Ishikawa (cell line): Measurements from ENCODE around the gene TTLL1.
A peak's percentile ranks its signal among the peaks of the same experiment; 100 is the strongest.

Source experiments
- CEBPB ChIP-seq: IDR thresholded peaks from 2 replicates; pipeline ENCODE4 v1.6.1; 2012
- CREB1 ChIP-seq: IDR thresholded peaks from 2 replicates; pipeline ENCODE4 v1.6.1; 2012; ENCODE audit warnings: low read depth
- EGR1 ChIP-seq: IDR thresholded peaks from 2 replicates; pipeline ENCODE4 v1.6.1; 2012
- EP300 ChIP-seq: IDR thresholded peaks from 2 replicates; pipeline ENCODE4 v1.6.1; 2012; ENCODE audit warnings: borderline replicate concordance
- FOXM1 ChIP-seq: IDR thresholded peaks from 2 replicates; pipeline ENCODE4 v1.6.1; 2012; ENCODE audit warnings: low read depth, borderline replicate concordance
- MAX ChIP-seq: IDR thresholded peaks from 2 replicates; pipeline ENCODE4 v1.6.1; 2012
- NFIC ChIP-seq: IDR thresholded peaks from 2 replicates; pipeline ENCODE4 v1.6.1; 2012
- RAD21 ChIP-seq: IDR thresholded peaks from 2 replicates; pipeline ENCODE4 v1.6.1; 2012; ENCODE audit warnings: low read depth
- REST ChIP-seq: IDR thresholded peaks from 2 replicates; pipeline ENCODE4 v1.6.1; 2012; ENCODE audit warnings: low read depth, mild to moderate bottlenecking
- TAF1 ChIP-seq: IDR thresholded peaks from 2 replicates; pipeline ENCODE4 v1.6.1; 2012; ENCODE audit warnings: low read depth, mild to moderate bottlenecking
- TCF12 ChIP-seq: IDR thresholded peaks from 2 replicates; pipeline ENCODE4 v1.6.1; 2012; ENCODE audit warnings: low read depth
- TEAD4 ChIP-seq: IDR thresholded peaks from 2 replicates; pipeline ENCODE4 v1.6.1; 2012
- USF1 ChIP-seq: IDR thresholded peaks from 2 replicates; pipeline ENCODE4 v1.6.1; 2012
- YY1 ChIP-seq: IDR thresholded peaks from 2 replicates; pipeline ENCODE4 v1.6.1; 2012; ENCODE audit warnings: low read depth
- ZBTB7A ChIP-seq: IDR thresholded peaks from 2 replicates; pipeline ENCODE4 v1.6.1; 2012; ENCODE audit warnings: low read depth

TTLL1 gene

GRCh38 chr22:43078522-43078921 lies 10.7 kb downstream of the TTLL1 start:
- TF ChIP-seq USF1 (no peak), CREB1 (no peak), NFIC (no peak)

- TF ChIP-seq CEBPB (no peak), CREB1 (no peak)
Measured at GRCh38 chr22:43077121-43077877, 11.9 kb downstream of the TTLL1 start.

- TF ChIP-seq EP300 (no peak), NFIC (no peak), CREB1 (no peak), FOXM1 (no peak), EGR1 (no peak), CEBPB (no peak), TEAD4 (no peak), TCF12 (no peak), TAF1 (no peak), MAX (no peak), USF1 (no peak), REST (no peak), YY1 (no peak)
Measured at GRCh38 chr22:43066844-43067385, 22.3 kb downstream of the TTLL1 start.

GRCh38 chr22:43066134-43066533 lies 23.1 kb downstream of the TTLL1 start:
- no peak for TF ChIP-seq FOXM1

- TF ChIP-seq TAF1 (0 out of 2 replicates have a peak, but pooled peaks have one; percentile 8), FOXM1 (no peak), YY1 (no peak), RAD21 (peak; percentile 78)
Measured at GRCh38 chr22:43060183-43060582, 29.0 kb downstream of the TTLL1 start.

GRCh38 chr22:43057641-43058040 lies 31.6 kb downstream of the TTLL1 start:
- TF ChIP-seq CREB1 (no peak), FOXM1 (no peak), ZBTB7A (no peak), EP300 (no peak), CEBPB (no peak), REST (no peak), TEAD4 (no peak), NFIC (no peak), MAX (no peak)

GRCh38 chr22:43053176-43053575 lies 36.0 kb downstream of the TTLL1 start:
- TF ChIP-seq ZBTB7A: no peak
- no peak for TF ChIP-seq TEAD4
- no peak for TF ChIP-seq YY1
- no peak for TF ChIP-seq CREB1
- TF ChIP-seq RAD21: peak; percentile 47
